Posterior vena cava (tissue), 2 donors: ENCODE data around the gene TK2. TPM values are rescaled to one million over a fixed set of nuclear protein-coding genes. Genes with fewer than 3 reads are reported as not detected.

ENCODE experiments used
- DNase-seq: peaks from one replicate; pipeline ENCODE4 v3.0.0-alpha.2; 2020; ENCODE audit warnings: low spot score
- intact Hi-C, 2 donors: fragments of 100-400 bp; cut with DNase I; formaldehyde crosslinking; loops; one replicate each; pipeline versions ENCODE4 v1.14.1 to v1.14.2; 2022 to 2023
- total RNA-seq, 2 donors: library from RNA; stranded (reverse); fragmentation: NEBNext Ultra II Directional; extraction: Animal tissue kit (Norgen Biotek cat#: 25700); gene quantifications; one replicate each; pipeline ENCODE4 v1.2.1, GENCODE V29; 2021
- donor health status: DM: yes; HTN: yes; CAD: no.
- donor health status: DM: yes; HTN: yes; CAD: no.

TK2 gene
- total RNA-seq, 2 donors from 2014 or later = 23.6 to 37.2 TPM

GRCh38 chr16:66462912-66463311 lies 87.0 kb downstream of the TK2 start:
- intact Hi-C loops = no loop called here
- no peak for DNase-seq

- intact Hi-C loops = no loop called here
- DNase-seq = no peak
Observed at GRCh38 chr16:66460703-66461102, 89.2 kb downstream of the TK2 start.

- no peak for DNase-seq
- intact Hi-C loops = no loop called here
Observed at GRCh38 chr16:66459878-66460277, 90.0 kb downstream of the TK2 start.

GRCh38 chr16:66458853-66459252 lies 91.1 kb downstream of the TK2 start:
- intact Hi-C loops = no loop called here
- no peak for DNase-seq

GRCh38 chr16:66458292-66458691 lies 91.6 kb downstream of the TK2 start:
- no peak for DNase-seq
- intact Hi-C loops = no loop called here

Other genes with a start within 250 kb of the TK2 start
- gene CDH5, start 183.4 kb downstream of the TK2 start, total RNA-seq = 10 to 100 TPM; 43.1 to 50.2 TPM
- under 1 TPM; 0.42 to 0.48 TPM for gene BEAN1, start 122.8 kb downstream of the TK2 start, total RNA-seq
- gene CKLF, start 2.5 kb upstream of the TK2 start, total RNA-seq = 10 to 100 TPM; 22.0 to 25.4 TPM
- 1 to 10 TPM; 2.1 to 3.1 TPM for gene CMTM1, start 16.3 kb upstream of the TK2 start, total RNA-seq
- gene CMTM2, start 29.3 kb upstream of the TK2 start, total RNA-seq = under 1 TPM in 1 of 2 donors, not detected in 1; 0.38 TPM
- gene CMTM3, start 54.6 kb upstream of the TK2 start, total RNA-seq = 10 to 100 TPM; 25.8 to 29.7 TPM
- gene CMTM4, start 146.6 kb upstream of the TK2 start, total RNA-seq = 10 to 100 TPM; 14.8 to 15.0 TPM
- gene DYNC1LI2, start 201.5 kb upstream of the TK2 start, total RNA-seq = 100 to 1,000 TPM; 159 to 192 TPM